Heart right ventricle (tissue), 16 donors: ENCODE data around the gene UNCX. TPM values are rescaled to one million over a fixed set of nuclear protein-coding genes. Genes with fewer than 3 reads are reported as not detected.

ENCODE experiments used
- ATAC-seq, 8 donors: fragments of 200-7000 bp; cut with Tn5 transposase; one replicate each; pipeline ENCODE4 v1.9.1; 2020; ENCODE audit warnings: mild to moderate bottlenecking in 8 of 8, moderate library complexity in 8 of 8, moderate number of reproducible peaks in 1 of 8
- DNase-seq, 2 donors: peaks; one replicate each; pipeline ENCODE4 v3.0.0-alpha.2; 2020
- H3K27ac ChIP-seq, 10 donors: fragments of 200-600 bp; sonication (generic) in 2 of 10; one replicate each; pipeline versions ENCODE4 v1.5.0 to v1.8.0; 2020 to 2022; ENCODE audit warnings: mild to moderate bottlenecking in 3 of 10
- H3K27me3 ChIP-seq, 7 donors: fragments of 200-600 bp; one replicate each; pipeline ENCODE4 v1.8.0; 2021 to 2022; ENCODE audit warnings: mild to moderate bottlenecking in 2 of 7
- H3K36me3 ChIP-seq, 9 donors: fragments of 200-600 bp; sonication (generic) in 1 of 9; one replicate each; pipeline versions ENCODE4 v1.5.0 to v1.8.0; 2020 to 2022; ENCODE audit warnings: mild to moderate bottlenecking in 2 of 9
- H3K4me1 ChIP-seq, 9 donors: fragments of 200-600 bp; sonication (generic) in 1 of 9; one replicate each; pipeline versions ENCODE4 v1.5.0 to v1.8.0; 2020 to 2022; ENCODE audit warnings: mild to moderate bottlenecking in 4 of 9
- H3K4me3 ChIP-seq, 10 donors: fragments of 200-600 bp; sonication (generic) in 2 of 10; one replicate each; pipeline versions ENCODE4 v1.5.0 to v1.8.0; 2020 to 2022; ENCODE audit warnings: mild to moderate bottlenecking in 7 of 10, moderate library complexity in 2 of 10
- H3K9me3 ChIP-seq, 11 donors: fragments of 200-600 bp in 10 of 11; sonication (generic) in 2 of 11; one replicate each; pipeline versions ENCODE4 v1.5.0 to v1.8.0; 2013 to 2022; ENCODE audit warnings: mild to moderate bottlenecking in 2 of 11, control low read depth in 1 of 11, moderate library complexity in 1 of 11
- CTCF ChIP-seq, 9 donors: fragments of 200-600 bp; sonication (generic) in 2 of 9; IDR thresholded peaks; one replicate each; pipeline versions ENCODE4 v1.5.0 to v1.8.0; 2021 to 2022; ENCODE audit warnings: antibody characterized with exemption in 9 of 9, mild to moderate bottlenecking in 5 of 9, moderate library complexity in 1 of 9
- WGBS, 2 donors: extraction: QIAGEN DNeasy Blood & Tissue Kit; methylation state at CpG; one replicate each; pipeline ENCODE4 v1.1.7; 2013; ENCODE audit warnings: inconsistent platforms in 1 of 2; 5-methylcytosine and 5-hydroxymethylcytosine counted together
- intact Hi-C, 10 donors: fragments of 100-400 bp; cut with DNase I; formaldehyde crosslinking; loops; one replicate each; pipeline versions ENCODE4 v1.11.1 to v1.14.2; 2022
- polyA plus RNA-seq, 2 donors: library from polyadenylated mRNA; stranded (reverse); fragments of 200-250 nt; gene quantifications; one replicate each; pipeline ENCODE4 v1.2.3, GENCODE V29; 2013
- total RNA-seq, 10 donors: library from RNA; stranded (reverse); fragmentation: NEBNext Ultra II Directional in 3 of 10; extraction: Animal tissue kit (Norgen Biotek cat#: 25700) in 3 of 10; gene quantifications; one replicate each; pipeline versions ENCODE4 v1.2.1 to v1.2.4, GENCODE V29; 2021 to 2023
- donor health status: Arrhythmogenic right ventricular cardiomyopathy.
- donor health status: ischemic (EF 13 %, LVEDD 7.1; RV severe dilation, severe dysfunction).
- donor health status: healthy with polysubstance abuse.
- donor health status: DM: no; HTN: yes; CAD: no.
- donor health status: DM: no; HTN: no; CAD: no.
- donor health status: ischemic (EF 25% LVEDD 6.9; RV normal size, moderate dysfunction).
- donor health status: ischemic (EF 25% LVEDD 5.7; RV mildly dilated, moderate dysfunction).
- donor health status: healthy.
- donor health status: DM: yes; HTN: yes; CAD: no.
- donor health status: Ischemic cardiomyopathy.
- donor health status: ischemic (EF 35%, LVEDD 5.7; RV mildly dilated, moderate dysfunction).
- donor health status: nonischemic (EF 11% LVEDD 7.7; RV severe dilation, severe dysfunction).
- donor health status: DM: yes; HTN: yes; CAD: no.
- donor health status: PGD.
- donor health status: ischemic (EF 29% LVEDD 5.4; RV normal size, mild dysfunction).
- donor health status: nonischemic (EF 23%, LVEDD 6.1; RV moderate dilation, normal function).

UNCX gene
- total and polyA plus RNA-seq, 12 donors = not detected

- no peak for DNase-seq
- 3% methylated on average over 82 of the region's 83 CpGs for WGBS, 2 donors
- H3K27me3 ChIP-seq = peaks cover 50 to 97% (median 95%) of the 10 kb centered on the region in 7 donors
- H3K4me1 ChIP-seq = peaks cover 0 to 22% (median 15%) of the 10 kb centered on the region in 9 donors
- TF ChIP-seq CTCF (IDR thresholded peaks at IDR 0.05) = no peak
- no peaks in the 10 kb centered on the region for H3K36me3 ChIP-seq
- ATAC-seq = no peak
- H3K9me3 ChIP-seq = no peaks in the 10 kb centered on the region
- intact Hi-C loops = no loop called here
- H3K4me3 ChIP-seq = no peak overlapping the region
- no peak overlapping the region for H3K27ac ChIP-seq
These were observed 4.4 kb downstream of the UNCX start for GRCh38 chr7:1236831-1237701.

- ATAC-seq (no peak), DNase-seq (no peak)
- no peak for TF ChIP-seq CTCF (IDR thresholded peaks at IDR 0.05)
- Histone ChIP-seq H3K4me1 (peaks cover 0 to 27% (median 15%) of the 10 kb centered on the region in 9 donors), H3K36me3 (no peaks in the 10 kb centered on the region), H3K27me3 (peaks cover 53 to 97% (median 95%) of the 10 kb centered on the region in 7 donors), H3K4me3 (no peak overlapping the region), H3K9me3 (no peaks in the 10 kb centered on the region), H3K27ac (no peak overlapping the region)
- 6 to 8% methylated on average over 28 to 29 of the region's 29 CpGs for WGBS, 2 donors
- intact Hi-C loops = no loop called here
These were observed 5.1 kb downstream of the UNCX start for GRCh38 chr7:1237704-1238255.

GRCh38 chr7:1238450-1238882, 5.8 kb downstream of the UNCX start:
- 7 to 11% methylated on average over 18 to 21 of the region's 21 CpGs for WGBS, 2 donors
- DNase-seq = no peak
- H3K9me3 ChIP-seq = no peaks in the 10 kb centered on the region
- no peak overlapping the region for H3K27ac ChIP-seq
- intact Hi-C loops = no loop called here
- peaks cover 53 to 97% (median 95%) of the 10 kb centered on the region in 7 donors for H3K27me3 ChIP-seq
- no peak for ATAC-seq
- peaks cover 0 to 29% (median 15%) of the 10 kb centered on the region in 9 donors for H3K4me1 ChIP-seq
- TF ChIP-seq CTCF (IDR thresholded peaks at IDR 0.05) = no peak
- no peak overlapping the region for H3K4me3 ChIP-seq
- no peaks in the 10 kb centered on the region for H3K36me3 ChIP-seq

GRCh38 chr7:1238931-1239802, 6.5 kb downstream of the UNCX start:
- WGBS, 2 donors = 9 to 14% methylated on average over 27 of the region's 27 CpGs
- Histone ChIP-seq H3K36me3 (no peaks in the 10 kb centered on the region), H3K27me3 (peaks cover 52 to 97% (median 95%) of the 10 kb centered on the region in 7 donors), H3K27ac (no peak overlapping the region), H3K9me3 (no peaks in the 10 kb centered on the region), H3K4me3 (no peak overlapping the region), H3K4me1 (peaks cover 0 to 29% (median 15%) of the 10 kb centered on the region in 9 donors)
- no peak for TF ChIP-seq CTCF (IDR thresholded peaks at IDR 0.05)
- DNase-seq = no peak
- intact Hi-C loops = no loop called here
- no peak for ATAC-seq
